OCI-LY7 (cell line): ENCODE measurements around the gene ZIC2.

ENCODE experiments used
- CTCF ChIP-seq: fragments of 200-600 bp; sonication (generic); conservative IDR thresholded peaks from 2 replicates; pipeline ENCODE4 v1.5.1; 2014; ENCODE audit warnings: mild to moderate bottlenecking, antibody characterized with exemption, low read length, moderate library complexity, mixed read lengths
- EZH2phosphoT487 ChIP-seq: fragments of 200-600 bp; sonication (generic); IDR thresholded peaks from 2 replicates; pipeline ENCODE4 v1.6.1; 2018; ENCODE audit warnings: low read depth, borderline replicate concordance, mild to moderate bottlenecking, mixed run types, antibody characterized with exemption, low read length, moderate library complexity, mixed read lengths

- TF ChIP-seq CTCF, result no peak
- no peak for TF ChIP-seq EZH2phosphoT487
These were observed 9.6 kb downstream of the ZIC2 start for GRCh38 chr13:99991013-99991827.
